WTC11 (cell line): Measurements from ENCODE around the gene SLC37A3. TPM values are rescaled to one million over a fixed set of nuclear protein-coding genes. Genes with fewer than 3 reads are reported as not detected.

Experiments used
- ATAC-seq: fragments of 200-7000 bp; cut with Tn5 transposase; 2 replicates; pipeline ENCODE4 v1.10.0; 2021; ENCODE audit warnings: mild to moderate bottlenecking, moderate library complexity
- Bru-seq: library from RNA; stranded (reverse); fragments of 400-500 nt; gene quantifications from one replicate; lab custom pipeline; 2021; lab: Mats Ljungman, UMichigan
- CTCF ChIA-PET: fragments of 300-600 bp; sonication (Branson Sonifier 250); formaldehyde crosslinking; loops from one replicate; lab custom pipeline; 2021; ENCODE audit warnings: antibody characterized with exemption; lab: Charles Lee
- POLR2A ChIA-PET: fragments of 350-600 bp; sonication (Branson Sonifier 250); formaldehyde crosslinking; loops from one replicate; lab custom pipeline; 2021; ENCODE audit warnings: antibody characterized with exemption; lab: Charles Lee
- DNase-seq: peaks from one replicate; pipeline ENCODE4 v3.0.0; 2021; ENCODE audit warnings: low spot score
- H3K27ac Mint-ChIP-seq: 2 replicates; pipeline ENCODE4 v1.8.0; 2021; ENCODE audit warnings: mixed read lengths
- H3K27me3 Mint-ChIP-seq: 2 replicates; pipeline ENCODE4 v1.8.0; 2021; ENCODE audit warnings: low read depth, mild to moderate bottlenecking, moderate library complexity, mixed read lengths
- H3K36me3 Mint-ChIP-seq: 2 replicates; pipeline ENCODE4 v1.8.0; 2021; ENCODE audit warnings: mixed read lengths
- H3K4me1 Mint-ChIP-seq: 2 replicates; pipeline ENCODE4 v1.8.0; 2022; ENCODE audit warnings: mixed read lengths
- H3K4me3 Mint-ChIP-seq: 2 replicates; pipeline ENCODE4 v1.8.0; 2021; ENCODE audit warnings: mild to moderate bottlenecking, moderate library complexity, mixed read lengths
- H3K9me3 Mint-ChIP-seq: 2 replicates; pipeline ENCODE4 v1.8.0; 2021; ENCODE audit warnings: mixed read lengths
- CREM ChIP-seq: sonication (generic); formaldehyde crosslinking; IDR thresholded peaks from 2 replicates; pipeline ENCODE4 v1.8.1; 2022; ENCODE audit warnings: mild to moderate bottlenecking, missing genetic modification reagents, moderate library complexity
- ETV6 ChIP-seq: sonication (generic); formaldehyde crosslinking; IDR thresholded peaks from 2 replicates; pipeline ENCODE4 v1.8.1; 2022; ENCODE audit warnings: mild to moderate bottlenecking, missing genetic modification reagents
- FOXK1 ChIP-seq: sonication (generic); formaldehyde crosslinking; IDR thresholded peaks from 2 replicates; pipeline ENCODE4 v1.8.0; 2022; ENCODE audit warnings: mild to moderate bottlenecking, moderate library complexity, missing genetic modification reagents
- FOXP1 ChIP-seq: sonication (generic); formaldehyde crosslinking; IDR thresholded peaks from 2 replicates; pipeline ENCODE4 v1.8.0; 2022; ENCODE audit warnings: missing genetic modification reagents, mild to moderate bottlenecking, moderate library complexity, borderline replicate concordance
- GABPB1 ChIP-seq: sonication (generic); formaldehyde crosslinking; IDR thresholded peaks from 2 replicates; pipeline ENCODE4 v1.8.1; 2023; ENCODE audit warnings: mild to moderate bottlenecking, missing genetic modification reagents
- GTF2I ChIP-seq: fragments of 250-450 bp; sonication (Bioruptor Pico); conservative IDR thresholded peaks from 2 replicates; pipeline ENCODE4 v1.4.0; 2021; ENCODE audit warnings: mild to moderate bottlenecking
- HMGXB4 ChIP-seq: sonication (generic); formaldehyde crosslinking; IDR thresholded peaks from 2 replicates; pipeline ENCODE4 v1.8.1; 2023; ENCODE audit warnings: mild to moderate bottlenecking, moderate library complexity, missing genetic modification reagents
- MAX ChIP-seq: sonication (generic); formaldehyde crosslinking; IDR thresholded peaks from 2 replicates; pipeline ENCODE4 v1.8.0; 2022; ENCODE audit warnings: mild to moderate bottlenecking, missing genetic modification reagents
- MYBL2 ChIP-seq: sonication (generic); formaldehyde crosslinking; IDR thresholded peaks from 2 replicates; pipeline ENCODE4 v1.8.1; 2023; ENCODE audit warnings: mild to moderate bottlenecking, moderate library complexity, missing genetic modification reagents
- SMAD3 ChIP-seq: sonication (generic); formaldehyde crosslinking; IDR thresholded peaks from 2 replicates; pipeline ENCODE4 v1.8.0; 2022; ENCODE audit warnings: missing genetic modification reagents, mild to moderate bottlenecking, borderline replicate concordance
- SP1 ChIP-seq: sonication (generic); formaldehyde crosslinking; conservative IDR thresholded peaks from 2 replicates; pipeline ENCODE4 v1.8.1; 2022; ENCODE audit warnings: missing genetic modification reagents
- USF2 ChIP-seq: sonication (generic); formaldehyde crosslinking; IDR thresholded peaks from 2 replicates; pipeline ENCODE4 v1.8.1; 2023; ENCODE audit warnings: mild to moderate bottlenecking, missing genetic modification reagents, moderate library complexity
- ZBTB43 ChIP-seq: sonication (generic); formaldehyde crosslinking; IDR thresholded peaks from 2 replicates; pipeline ENCODE4 v1.8.1; 2023; ENCODE audit warnings: mild to moderate bottlenecking, missing genetic modification reagents
- ZNF121 ChIP-seq: sonication (generic); formaldehyde crosslinking; IDR thresholded peaks from 2 replicates; pipeline ENCODE4 v1.8.0; 2023; ENCODE audit warnings: missing genetic modification reagents
- ZNF416 ChIP-seq: fragments of 250-450 bp; sonication (Bioruptor Pico); IDR thresholded peaks from 2 replicates; pipeline ENCODE4 v1.9.0; 2021; ENCODE audit warnings: mild to moderate bottlenecking, inconsistent platforms
- long read RNA-seq, 3 experiments: library from RNA in 1 of 3; library from capped mRNA in 1 of 3; library from polyadenylated mRNA in 1 of 3; unstranded in 2 of 3; stranded (forward) in 1 of 3; transcript quantifications; one replicate each; pipeline ENCODE4 v2.0.0, GENCODE V29; 2021
- total RNA-seq: library from RNA; stranded (reverse); gene quantifications from 3 replicates; pipeline ENCODE4 v1.2.3, GENCODE V29; 2021
- TF ChIP-seq, protein P1 (sequence below): sonication (generic); formaldehyde crosslinking; IDR thresholded peaks from 2 replicates; pipeline ENCODE4 v1.8.0; 2022; ENCODE audit warnings: missing genetic modification reagents
- TF ChIP-seq, protein P2 (sequence below): sonication (generic); formaldehyde crosslinking; IDR thresholded peaks from 2 replicates; pipeline ENCODE4 v1.8.0; 2023; ENCODE audit warnings: missing genetic modification reagents
- TF ChIP-seq, protein P3 (sequence below): sonication (generic); formaldehyde crosslinking; IDR thresholded peaks from 2 replicates; pipeline ENCODE4 v1.8.0; 2022; ENCODE audit warnings: mild to moderate bottlenecking, missing genetic modification reagents
- TF ChIP-seq, protein P4 (sequence below): fragments of 250-450 bp; sonication (Bioruptor Pico); IDR thresholded peaks from 2 replicates; pipeline ENCODE4 v1.9.0; 2021; ENCODE audit warnings: mild to moderate bottlenecking

Gene SLC37A3, protein sequence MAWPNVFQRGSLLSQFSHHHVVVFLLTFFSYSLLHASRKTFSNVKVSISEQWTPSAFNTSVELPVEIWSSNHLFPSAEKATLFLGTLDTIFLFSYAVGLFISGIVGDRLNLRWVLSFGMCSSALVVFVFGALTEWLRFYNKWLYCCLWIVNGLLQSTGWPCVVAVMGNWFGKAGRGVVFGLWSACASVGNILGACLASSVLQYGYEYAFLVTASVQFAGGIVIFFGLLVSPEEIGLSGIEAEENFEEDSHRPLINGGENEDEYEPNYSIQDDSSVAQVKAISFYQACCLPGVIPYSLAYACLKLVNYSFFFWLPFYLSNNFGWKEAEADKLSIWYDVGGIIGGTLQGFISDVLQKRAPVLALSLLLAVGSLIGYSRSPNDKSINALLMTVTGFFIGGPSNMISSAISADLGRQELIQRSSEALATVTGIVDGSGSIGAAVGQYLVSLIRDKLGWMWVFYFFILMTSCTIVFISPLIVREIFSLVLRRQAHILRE
- total RNA-seq (48.2 to 54.8 TPM (median 48.7 TPM) in 3 replicates), Bru-seq, nascent RNA (percentile 76 among the genes with signal in this experiment)
- long read RNA-seq, experiment 1, transcript SLC37A3-202 (12 exons, 2,955 nt): minor isoform, 14 of 351 reads
- long read RNA-seq, experiment 1, transcript SLC37A3-201 (15 exons, 3,349 nt): major isoform, 179 of 351 reads
- long read RNA-seq, experiment 1, partial matches to known transcripts: 14 of 351 reads
- long read RNA-seq, experiment 1, other reads (novel, unspliced or antisense): 139 of 351 reads
- long read RNA-seq, experiment 2, transcript SLC37A3-201 (15 exons, 3,349 nt): major isoform, 6 of 28 reads
- long read RNA-seq, experiment 2, partial matches to known transcripts: 4 of 28 reads
- long read RNA-seq, experiment 2, other reads (novel, unspliced or antisense): 15 of 28 reads
- long read RNA-seq, experiment 3, transcript SLC37A3-201 (15 exons, 3,349 nt): major isoform, 20 of 41 reads
- long read RNA-seq, experiment 3, partial matches to known transcripts: 2 of 41 reads
- long read RNA-seq, experiment 3, other reads (novel, unspliced or antisense): 14 of 41 reads

GRCh38 chr7:140397784-140398750 lies at the start of gene SLC37A3:
SLC37A3 (minus strand) TSS chr7:140398530; CDS start chr7:140382526, 16,004 bp downstream.
- peak within 1 kb of the TSS; percentile 87 for H3K27ac Mint-ChIP-seq
- CTCF ChIA-PET: interaction anchor here (0.9 to 1.1 kb wide), 3 partner anchors 46 to 243 kb away, joined by 3 to 6 read pairs (median 4); partner anchors contain the start of gene DENND2A
- peak; percentile 73; the same call in 1 of the 2 replicates for TF ChIP-seq FOXP1 (CRISPR knock-in tag)
- peak; percentile 99 for TF ChIP-seq USF2 (CRISPR knock-in tag)
- peak; percentile 7; the same call in 1 of the 2 replicates for TF ChIP-seq MYBL2 (CRISPR knock-in tag)
- TF ChIP-seq ZNF416 (CRISPR knock-in tag): no peak
- TF ChIP-seq, protein P1, sequence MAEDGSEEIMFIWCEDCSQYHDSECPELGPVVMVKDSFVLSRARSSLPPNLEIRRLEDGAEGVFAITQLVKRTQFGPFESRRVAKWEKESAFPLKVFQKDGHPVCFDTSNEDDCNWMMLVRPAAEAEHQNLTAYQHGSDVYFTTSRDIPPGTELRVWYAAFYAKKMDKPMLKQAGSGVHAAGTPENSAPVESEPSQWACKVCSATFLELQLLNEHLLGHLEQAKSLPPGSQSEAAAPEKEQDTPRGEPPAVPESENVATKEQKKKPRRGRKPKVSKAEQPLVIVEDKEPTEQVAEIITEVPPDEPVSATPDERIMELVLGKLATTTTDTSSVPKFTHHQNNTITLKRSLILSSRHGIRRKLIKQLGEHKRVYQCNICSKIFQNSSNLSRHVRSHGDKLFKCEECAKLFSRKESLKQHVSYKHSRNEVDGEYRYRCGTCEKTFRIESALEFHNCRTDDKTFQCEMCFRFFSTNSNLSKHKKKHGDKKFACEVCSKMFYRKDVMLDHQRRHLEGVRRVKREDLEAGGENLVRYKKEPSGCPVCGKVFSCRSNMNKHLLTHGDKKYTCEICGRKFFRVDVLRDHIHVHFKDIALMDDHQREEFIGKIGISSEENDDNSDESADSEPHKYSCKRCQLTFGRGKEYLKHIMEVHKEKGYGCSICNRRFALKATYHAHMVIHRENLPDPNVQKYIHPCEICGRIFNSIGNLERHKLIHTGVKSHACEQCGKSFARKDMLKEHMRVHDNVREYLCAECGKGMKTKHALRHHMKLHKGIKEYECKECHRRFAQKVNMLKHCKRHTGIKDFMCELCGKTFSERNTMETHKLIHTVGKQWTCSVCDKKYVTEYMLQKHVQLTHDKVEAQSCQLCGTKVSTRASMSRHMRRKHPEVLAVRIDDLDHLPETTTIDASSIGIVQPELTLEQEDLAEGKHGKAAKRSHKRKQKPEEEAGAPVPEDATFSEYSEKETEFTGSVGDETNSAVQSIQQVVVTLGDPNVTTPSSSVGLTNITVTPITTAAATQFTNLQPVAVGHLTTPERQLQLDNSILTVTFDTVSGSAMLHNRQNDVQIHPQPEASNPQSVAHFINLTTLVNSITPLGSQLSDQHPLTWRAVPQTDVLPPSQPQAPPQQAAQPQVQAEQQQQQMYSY: 0 out of 2 replicates have a peak, but pooled peaks have one; percentile 17
- TF ChIP-seq, protein P2, sequence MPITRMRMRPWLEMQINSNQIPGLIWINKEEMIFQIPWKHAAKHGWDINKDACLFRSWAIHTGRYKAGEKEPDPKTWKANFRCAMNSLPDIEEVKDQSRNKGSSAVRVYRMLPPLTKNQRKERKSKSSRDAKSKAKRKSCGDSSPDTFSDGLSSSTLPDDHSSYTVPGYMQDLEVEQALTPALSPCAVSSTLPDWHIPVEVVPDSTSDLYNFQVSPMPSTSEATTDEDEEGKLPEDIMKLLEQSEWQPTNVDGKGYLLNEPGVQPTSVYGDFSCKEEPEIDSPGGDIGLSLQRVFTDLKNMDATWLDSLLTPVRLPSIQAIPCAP: 0 out of 2 replicates have a peak, but pooled peaks have one; percentile 45
- no peak for TF ChIP-seq GTF2I (CRISPR knock-in tag)
- peak; percentile 75; the same call in 1 of the 2 replicates for TF ChIP-seq MAX
- TF ChIP-seq GABPB1 (CRISPR knock-in tag): peak; percentile 48; the same call in 1 of the 2 replicates
- TF ChIP-seq ETV6 (CRISPR knock-in tag): 0 out of 2 replicates have a peak, but pooled peaks have one; percentile 18
- TF ChIP-seq SP1 (CRISPR knock-in tag): peak; percentile 71
- peak; percentile 65; the same call in 1 of the 2 replicates for TF ChIP-seq HMGXB4
- TF ChIP-seq, protein P3, sequence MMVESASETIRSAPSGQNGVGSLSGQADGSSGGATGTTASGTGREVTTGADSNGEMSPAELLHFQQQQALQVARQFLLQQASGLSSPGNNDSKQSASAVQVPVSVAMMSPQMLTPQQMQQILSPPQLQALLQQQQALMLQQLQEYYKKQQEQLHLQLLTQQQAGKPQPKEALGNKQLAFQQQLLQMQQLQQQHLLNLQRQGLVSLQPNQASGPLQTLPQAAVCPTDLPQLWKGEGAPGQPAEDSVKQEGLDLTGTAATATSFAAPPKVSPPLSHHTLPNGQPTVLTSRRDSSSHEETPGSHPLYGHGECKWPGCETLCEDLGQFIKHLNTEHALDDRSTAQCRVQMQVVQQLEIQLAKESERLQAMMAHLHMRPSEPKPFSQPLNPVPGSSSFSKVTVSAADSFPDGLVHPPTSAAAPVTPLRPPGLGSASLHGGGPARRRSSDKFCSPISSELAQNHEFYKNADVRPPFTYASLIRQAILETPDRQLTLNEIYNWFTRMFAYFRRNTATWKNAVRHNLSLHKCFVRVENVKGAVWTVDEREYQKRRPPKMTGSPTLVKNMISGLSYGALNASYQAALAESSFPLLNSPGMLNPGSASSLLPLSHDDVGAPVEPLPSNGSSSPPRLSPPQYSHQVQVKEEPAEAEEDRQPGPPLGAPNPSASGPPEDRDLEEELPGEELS (CRISPR knock-in tag): peak; percentile 88
- peak; percentile 45; the same call in 1 of the 2 replicates for TF ChIP-seq ZBTB43 (CRISPR knock-in tag)
- no peak for TF ChIP-seq SMAD3 (CRISPR knock-in tag)
- TF ChIP-seq, protein P4, sequence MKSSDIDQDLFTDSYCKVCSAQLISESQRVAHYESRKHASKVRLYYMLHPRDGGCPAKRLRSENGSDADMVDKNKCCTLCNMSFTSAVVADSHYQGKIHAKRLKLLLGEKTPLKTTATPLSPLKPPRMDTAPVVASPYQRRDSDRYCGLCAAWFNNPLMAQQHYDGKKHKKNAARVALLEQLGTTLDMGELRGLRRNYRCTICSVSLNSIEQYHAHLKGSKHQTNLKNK: no peak
- TF ChIP-seq CREM (CRISPR knock-in tag): 0 out of 2 replicates have a peak, but pooled peaks have one; percentile 31
- peak; percentile 61; the same call in 1 of the 2 replicates for TF ChIP-seq FOXK1
- peak; percentile 92 for TF ChIP-seq ZNF121

More at GRCh38 chr7:140397784-140398750, at the start of gene SLC37A3:
- H3K4me3 Mint-ChIP-seq: peak within 1 kb of the TSS; percentile 93
- DNase-seq (peak; percentile 96), ATAC-seq (peak; percentile 96)
- H3K27me3 Mint-ChIP-seq: no peaks in the 10 kb centered on the region
- H3K4me1 Mint-ChIP-seq: peaks cover 25% of the 10 kb centered on the region
- H3K36me3 Mint-ChIP-seq: peaks cover 4% of the 10 kb centered on the region; the same call in 1 of the 2 replicates
- peaks cover 4% of the 10 kb centered on the region; the same call in 1 of the 2 replicates for H3K9me3 Mint-ChIP-seq
- POLR2A ChIA-PET: interaction anchor here (0.6 to 0.7 kb wide), 2 partner anchors 52 to 83 kb away, joined by 3 read pairs; no protein-coding TSS in a partner anchor
